Liver (tissue), 3 donors: ENCODE results near the gene BOLA1.

Experiments used
- ATF3 ChIP-seq: IDR thresholded peaks from 2 replicates; pipeline ENCODE4 v1.6.1; 2016; ENCODE audit warnings: antibody characterized with exemption
- CTCF ChIP-seq: fragments of 150-350 bp; IDR thresholded peaks from 2 replicates; pipeline ENCODE4 v1.5.1; 2017; ENCODE audit warnings: improper control_type of control experiment, low read depth, low read length; ENCODE audit not compliant: missing input control
- EGR1 ChIP-seq, 2 donors: IDR thresholded peaks; 2 replicates each; pipeline ENCODE4 v1.6.1; 2016 to 2018; ENCODE audit warnings: antibody characterized with exemption in 2 of 2, low read depth in 2 of 2
- FOXA1 ChIP-seq: IDR thresholded peaks from 2 replicates; pipeline ENCODE4 v1.6.1; 2016; ENCODE audit warnings: antibody characterized with exemption
- GABPA ChIP-seq, 2 donors: IDR thresholded peaks in 1 of 2; conservative IDR thresholded peaks in 1 of 2; 2 replicates each; pipeline ENCODE4 v1.6.1; 2016; ENCODE audit warnings: antibody characterized with exemption in 2 of 2, mild to moderate bottlenecking in 1 of 2, moderate library complexity in 1 of 2
- HNF4G ChIP-seq: IDR thresholded peaks from 2 replicates; pipeline ENCODE4 v1.6.1; 2016; ENCODE audit warnings: antibody characterized with exemption
- MAX ChIP-seq: IDR thresholded peaks from 2 replicates; pipeline ENCODE4 v1.6.1; 2016; ENCODE audit warnings: antibody characterized with exemption
- RAD21 ChIP-seq, 2 donors: IDR thresholded peaks; 2 replicates each; pipeline ENCODE4 v1.6.1; 2016; ENCODE audit warnings: antibody characterized with exemption in 2 of 2, mild to moderate bottlenecking in 2 of 2
- REST ChIP-seq: IDR thresholded peaks from 2 replicates; pipeline ENCODE4 v1.6.1; 2016; ENCODE audit warnings: antibody characterized with exemption, mild to moderate bottlenecking
- RXRA ChIP-seq, 2 donors: IDR thresholded peaks; 2 replicates each; pipeline ENCODE4 v1.6.1; 2017 to 2018; ENCODE audit warnings: antibody characterized with exemption in 2 of 2, mild to moderate bottlenecking in 1 of 2
- SP1 ChIP-seq: IDR thresholded peaks from 2 replicates; pipeline ENCODE4 v1.6.1; 2018; ENCODE audit warnings: antibody characterized with exemption, mild to moderate bottlenecking
- TAF1 ChIP-seq: conservative IDR thresholded peaks from 2 replicates; pipeline ENCODE4 v1.6.1; 2016; ENCODE audit warnings: antibody characterized with exemption, mild to moderate bottlenecking
- YY1 ChIP-seq: IDR thresholded peaks from 2 replicates; pipeline ENCODE4 v1.6.1; 2016; ENCODE audit warnings: antibody characterized with exemption, mild to moderate bottlenecking
- ZBTB33 ChIP-seq: IDR thresholded peaks from 2 replicates; pipeline ENCODE4 v1.6.1; 2016; ENCODE audit warnings: antibody characterized with exemption
- donor health status: healthy.
- donor health status: healthy.

- TF ChIP-seq CTCF, result no peak
- TF ChIP-seq REST, result peak; percentile 97
- TF ChIP-seq MAX, result no peak
- TF ChIP-seq EGR1 (IDR thresholded peaks at IDR 0.05; ENCODE audit: low read depth in 2 of 2), result peak in 1 of 2 donors; percentile 34
- no peak for TF ChIP-seq RXRA (IDR thresholded peaks at IDR 0.05)
- TF ChIP-seq GABPA (IDR thresholded peaks at IDR 0.05 in 1 of 2, conservative IDR thresholded peaks at IDR 0.05 in 1 of 2), result peak; percentile 39 to 83
- TF ChIP-seq TAF1, result peak; percentile 95
- peak; percentile 73 for TF ChIP-seq SP1
- no peak for TF ChIP-seq FOXA1
- TF ChIP-seq RAD21 (IDR thresholded peaks at IDR 0.05), result no peak
- TF ChIP-seq YY1, result no peak
- peak; percentile 10 for TF ChIP-seq ATF3
- no peak for TF ChIP-seq HNF4G
- TF ChIP-seq ZBTB33, result peak; percentile 10
Observed at GRCh38 chr1:149887456-149888246, 11.7 kb upstream of the BOLA1 start.
